HL-60/S4 (cell line): ENCODE measurements around the gene CFL2.

Experiments used
- in situ Hi-C: fragments of 300-500 bp; cut with MboI; formaldehyde crosslinking; loops from 2 replicates; pipeline ENCODE4 v1.14.3; 2022; ENCODE audit warnings: low sequenced_read_pairs

CFL2 gene

GRCh38 chr14:34678306-34678705 is 36.1 kb downstream of the CFL2 start:
- in situ Hi-C loops, result no loop called here

- in situ Hi-C loops, result no loop called here
Observed at GRCh38 chr14:34676516-34677211, 37.7 kb downstream of the CFL2 start.

- in situ Hi-C loops, result no loop called here
Observed at GRCh38 chr14:34673702-34674101, 40.7 kb downstream of the CFL2 start.

GRCh38 chr14:34671716-34672115 is 42.7 kb downstream of the CFL2 start:
- in situ Hi-C loops, result no loop called here

GRCh38 chr14:34668111-34668510 is 46.3 kb downstream of the CFL2 start:
- in situ Hi-C loops, result loop anchor here (10.0 kb wide), 1 partner anchor 747 kb away; no protein-coding TSS in a partner anchor

- in situ Hi-C loops, result loop anchor here (10.0 kb wide), 1 partner anchor 748 kb away; no protein-coding TSS in a partner anchor
Observed at GRCh38 chr14:34667007-34667406, 47.4 kb downstream of the CFL2 start.

- in situ Hi-C loops, result loop anchor here (10.0 kb wide), 1 partner anchor 749 kb away; no protein-coding TSS in a partner anchor
Observed at GRCh38 chr14:34665785-34666435, 48.5 kb downstream of the CFL2 start.

- in situ Hi-C loops, result loop anchor here (10.0 kb wide), 1 partner anchor 752 kb away; no protein-coding TSS in a partner anchor
Observed at GRCh38 chr14:34662561-34663088, 51.8 kb downstream of the CFL2 start.

GRCh38 chr14:34660796-34661195 is 53.6 kb downstream of the CFL2 start:
- in situ Hi-C loops, result loop anchor here (10.0 kb wide), 1 partner anchor 754 kb away; no protein-coding TSS in a partner anchor
